Superior temporal gyrus (tissue), 1 donor: ENCODE results near the gene TLR10.
"Not testable (repeated sequence)": the region's sequence is repeated elsewhere in the genome, so short reads cannot be mapped to it uniquely, and the experiment has no call there.

Source experiments
- DNase-seq: peaks from one replicate; pipeline ENCODE4 v3.0.0-alpha.2; 2016; ENCODE audit errors: extremely low spot score

TLR10 gene

GRCh38 chr4:38802561-38803355, 20.0 kb upstream of the TLR10 start:
- DNase-seq: no peak

DNA sequence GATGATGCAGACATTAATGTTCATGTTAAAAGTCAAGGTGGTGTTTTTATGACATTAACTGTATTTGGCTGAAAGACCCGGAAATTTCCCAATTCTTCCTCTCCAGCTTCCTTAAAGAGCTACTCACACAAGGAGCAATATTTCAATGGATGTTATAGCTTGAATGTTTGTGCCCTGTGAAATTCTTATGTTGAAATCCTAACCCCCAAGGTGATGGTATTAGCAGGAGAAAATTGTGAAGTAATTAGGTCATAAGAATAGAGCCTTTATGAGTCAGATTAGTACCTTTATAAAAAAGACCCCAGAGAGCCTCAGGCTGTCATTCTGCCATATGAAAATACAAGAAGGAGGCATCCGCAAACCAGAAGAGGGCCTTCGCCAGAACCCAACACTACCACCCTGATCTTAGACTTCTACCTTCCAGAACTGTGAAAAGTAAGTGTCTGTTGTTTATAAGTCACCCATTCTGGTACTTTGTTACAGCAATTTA, 18.2 kb upstream of the TLR10 start:
- DNase-seq: no peak

- no peak for DNase-seq
Measured at GRCh38 chr4:38800366-38800765, 17.6 kb upstream of the TLR10 start.

DNA sequence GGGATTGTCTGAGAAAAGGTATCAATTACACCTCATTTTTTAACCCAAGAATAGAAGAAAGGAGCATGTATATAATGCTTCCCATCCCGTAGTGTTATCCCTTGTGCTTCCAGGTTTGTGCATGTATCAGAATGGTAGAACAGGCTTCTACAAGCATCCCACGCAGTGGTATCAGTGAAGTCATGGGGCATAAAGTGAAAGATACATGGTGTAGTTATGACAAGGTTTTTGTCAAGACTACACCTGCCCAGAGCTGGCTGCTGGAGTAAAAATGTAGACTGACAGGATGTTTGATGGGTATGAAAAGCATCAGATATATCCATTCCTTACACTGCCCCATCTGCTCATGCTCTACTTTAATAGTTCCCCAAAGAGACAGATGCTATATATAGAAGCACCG, 12.3 kb upstream of the TLR10 start:
- DNase-seq: no peak

GRCh38 chr4:38794051-38794450, 11.3 kb upstream of the TLR10 start:
- no peak for DNase-seq

DNA sequence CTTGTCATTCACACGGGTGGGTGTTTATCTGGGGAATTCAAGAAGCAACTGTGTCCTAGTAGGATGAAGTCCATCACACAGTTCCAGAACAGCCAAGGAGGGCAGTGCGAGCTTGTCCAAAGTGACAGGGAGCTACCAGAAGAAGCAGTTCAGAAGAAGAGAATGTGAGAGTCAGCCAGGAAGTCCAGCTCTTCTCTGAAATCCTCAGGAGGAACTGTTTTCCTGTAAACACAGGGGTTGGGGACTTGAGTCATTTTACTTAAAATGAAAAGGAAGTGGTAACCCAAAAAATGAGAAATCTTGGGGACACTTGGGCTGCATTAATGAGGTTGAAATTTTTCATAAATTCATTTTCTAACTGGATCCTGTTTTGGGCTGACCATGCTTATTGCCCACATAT, 8.2 kb upstream of the TLR10 start:
- DNase-seq: no peak

DNA sequence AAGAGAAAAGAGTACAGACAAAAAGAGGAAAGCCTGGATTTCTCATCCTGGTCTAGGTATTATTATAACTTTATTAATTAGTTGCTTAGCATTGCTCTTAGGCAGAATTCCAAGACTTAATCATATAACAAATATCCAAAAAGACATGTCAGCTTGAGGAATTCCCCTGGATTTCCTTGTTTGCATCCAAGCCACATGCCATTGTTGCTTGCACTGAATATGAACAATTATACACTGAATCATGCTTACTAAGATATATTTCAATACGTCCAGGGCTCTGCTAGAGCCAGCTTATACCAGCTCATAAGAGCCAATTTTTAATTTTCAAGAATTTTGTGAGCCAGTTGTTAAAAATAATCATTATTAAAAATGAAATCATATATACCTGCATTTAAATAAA, 5.5 kb upstream of the TLR10 start:
- no peak for DNase-seq

DNA sequence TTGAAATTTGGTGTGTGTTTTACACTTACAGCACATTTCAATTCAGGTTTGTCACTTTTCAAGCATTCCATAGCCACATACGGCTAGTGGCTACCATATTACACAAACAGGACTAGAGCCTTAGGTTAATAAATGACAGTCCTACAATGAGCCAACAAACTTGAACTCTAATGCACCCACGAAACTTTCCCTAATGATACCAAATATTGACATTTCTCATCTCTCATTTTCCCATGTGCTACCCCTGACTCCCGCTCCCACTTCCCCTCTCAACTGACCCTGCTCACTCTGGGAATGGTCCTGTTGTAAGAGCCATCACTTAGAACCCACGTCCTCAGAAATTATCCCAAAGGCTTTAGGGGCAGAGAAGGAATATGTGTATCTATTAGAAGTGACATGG, 4.9 kb upstream of the TLR10 start:
- DNase-seq: no peak

DNA sequence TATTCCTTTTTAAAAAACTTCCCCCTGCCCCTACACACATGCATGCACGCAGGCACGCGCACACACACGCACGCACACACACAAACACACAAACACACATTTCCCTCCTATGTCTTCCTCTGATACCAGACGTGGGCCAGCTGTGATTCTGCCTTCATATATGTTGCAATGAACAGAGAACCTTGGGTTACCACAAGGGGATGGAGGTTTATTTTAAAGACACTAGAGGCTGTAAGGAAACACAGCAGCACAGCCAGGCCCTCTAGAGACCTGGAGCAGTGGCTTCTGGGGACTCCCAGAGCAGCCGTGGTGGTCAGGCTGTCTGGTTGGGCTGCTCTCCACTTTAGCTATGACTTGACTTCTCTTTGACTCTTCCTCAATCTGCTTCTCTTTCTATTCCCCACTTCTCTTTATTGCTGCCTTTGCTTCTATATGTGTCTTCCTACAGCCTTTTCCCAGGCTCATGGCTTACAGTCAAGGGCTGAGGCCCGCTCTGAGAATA, 3.2 kb upstream of the TLR10 start:
- DNase-seq: no peak

DNA sequence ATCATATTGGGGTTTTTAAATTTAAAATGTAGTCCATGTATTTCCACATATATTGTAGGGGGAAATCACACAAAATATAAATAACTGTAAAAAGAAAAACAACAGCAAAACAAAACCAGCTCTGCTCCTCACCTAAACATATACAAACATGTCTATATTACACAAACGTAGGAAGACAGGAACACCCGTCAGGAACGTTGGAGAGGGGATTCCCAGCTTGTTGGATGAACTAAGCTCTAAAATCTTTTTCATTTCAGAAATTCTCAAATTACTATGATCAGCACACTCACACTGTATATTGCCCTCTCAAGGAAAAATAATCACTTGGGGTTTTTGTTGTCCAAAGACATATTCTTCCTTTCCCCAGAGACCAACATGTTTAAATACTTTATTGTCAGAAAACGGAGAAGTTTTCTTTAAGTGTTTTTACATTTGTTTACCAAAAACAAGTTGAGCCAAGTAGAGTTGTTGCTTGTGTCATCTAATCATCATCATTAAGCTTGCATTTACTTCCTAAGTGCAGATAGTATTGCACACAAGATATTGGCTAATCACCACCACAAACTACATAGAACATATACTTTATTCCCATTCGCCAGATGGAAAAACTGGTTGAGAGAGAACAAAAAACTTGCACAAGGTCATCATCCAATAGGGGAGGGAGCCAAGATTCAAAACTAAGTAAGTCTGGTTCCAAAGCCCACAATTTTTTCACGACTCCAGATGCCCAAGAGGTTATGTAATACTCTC, 2.4 kb upstream of the TLR10 start:
- DNase-seq: no peak

GRCh38 chr4:38784141-38784540, 1.4 kb upstream of the TLR10 start:
- DNase-seq: no peak

- no peak for DNase-seq
Measured at GRCh38 chr4:38783109-38783460, 295 bp upstream of the TLR10 start.

DNA sequence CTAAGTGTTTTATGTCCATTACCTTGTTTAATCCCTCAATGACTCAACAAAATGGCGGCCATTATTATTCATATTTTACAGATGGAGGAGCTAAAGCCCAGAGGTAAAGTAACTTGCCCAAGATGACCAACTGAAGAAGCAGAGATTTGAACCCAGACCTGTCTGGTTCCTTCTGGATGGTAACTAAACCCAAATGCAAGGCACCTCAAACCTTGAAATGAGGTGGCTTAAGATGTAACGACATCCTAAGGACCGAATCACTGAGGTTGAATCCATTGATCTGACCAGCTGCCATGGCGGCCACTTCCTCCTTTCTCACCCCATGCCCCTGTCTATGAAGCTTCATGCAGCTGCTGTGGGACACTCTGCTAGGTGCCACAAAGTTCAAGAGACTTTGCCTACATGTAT, 932 bp downstream of the TLR10 start:
- DNase-seq: no peak

DNA sequence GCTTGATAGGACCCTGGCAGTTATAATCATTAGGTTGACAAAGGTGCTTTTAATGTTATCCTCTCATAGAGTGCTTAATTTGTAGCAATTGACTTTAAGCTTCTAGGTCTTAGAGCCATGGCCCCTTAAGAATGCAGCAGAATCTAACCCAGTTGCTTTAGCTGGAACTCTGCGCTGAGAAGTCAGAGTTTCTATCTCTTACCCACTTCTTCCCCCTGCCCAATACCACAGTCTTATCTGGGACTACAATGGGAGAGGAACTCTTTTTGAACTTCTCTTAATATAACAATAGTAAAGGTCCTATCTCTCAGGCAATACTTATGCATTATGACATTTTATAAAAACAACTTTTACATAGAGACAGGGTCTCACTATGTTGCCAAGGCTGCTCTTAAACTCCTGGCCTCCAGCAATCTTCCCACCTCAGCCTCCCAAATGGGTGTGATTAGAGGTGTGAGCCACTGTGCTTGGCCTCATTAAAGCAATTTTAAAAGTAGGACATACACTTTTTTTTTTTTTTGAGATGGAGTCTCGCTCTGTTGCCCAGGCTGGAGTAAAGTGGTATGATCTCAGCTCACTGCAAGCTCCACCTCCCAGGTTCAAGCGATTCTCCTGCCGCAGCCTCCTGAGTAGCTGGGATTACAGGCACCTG, 1.8 kb downstream of the TLR10 start:
- DNase-seq: no peak

- no peak for DNase-seq
Measured at GRCh38 chr4:38779790-38780189, 3.0 kb downstream of the TLR10 start.

- not testable (repeated sequence) for DNase-seq
Measured at GRCh38 chr4:38777925-38778324, 4.9 kb downstream of the TLR10 start.

DNA sequence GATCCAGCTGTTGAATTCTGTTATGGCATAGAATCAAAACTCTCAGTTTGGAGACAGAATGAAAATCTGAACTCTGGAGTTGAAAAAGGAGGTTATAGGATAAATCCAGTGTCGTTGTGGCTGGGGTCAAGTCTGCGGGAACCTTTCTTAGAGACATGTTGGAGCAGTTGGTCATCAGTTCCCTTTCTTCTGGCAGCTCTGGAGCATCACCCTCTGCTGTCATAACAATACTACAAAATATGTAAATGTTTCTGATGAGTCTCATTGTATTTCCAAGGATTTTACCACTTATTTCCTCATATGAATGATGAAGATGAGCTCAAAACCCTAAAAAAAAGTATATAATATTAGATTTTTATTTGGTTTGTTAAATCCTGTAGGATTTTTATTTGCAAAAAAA, 7.5 kb downstream of the TLR10 start:
- DNase-seq: no peak

DNA sequence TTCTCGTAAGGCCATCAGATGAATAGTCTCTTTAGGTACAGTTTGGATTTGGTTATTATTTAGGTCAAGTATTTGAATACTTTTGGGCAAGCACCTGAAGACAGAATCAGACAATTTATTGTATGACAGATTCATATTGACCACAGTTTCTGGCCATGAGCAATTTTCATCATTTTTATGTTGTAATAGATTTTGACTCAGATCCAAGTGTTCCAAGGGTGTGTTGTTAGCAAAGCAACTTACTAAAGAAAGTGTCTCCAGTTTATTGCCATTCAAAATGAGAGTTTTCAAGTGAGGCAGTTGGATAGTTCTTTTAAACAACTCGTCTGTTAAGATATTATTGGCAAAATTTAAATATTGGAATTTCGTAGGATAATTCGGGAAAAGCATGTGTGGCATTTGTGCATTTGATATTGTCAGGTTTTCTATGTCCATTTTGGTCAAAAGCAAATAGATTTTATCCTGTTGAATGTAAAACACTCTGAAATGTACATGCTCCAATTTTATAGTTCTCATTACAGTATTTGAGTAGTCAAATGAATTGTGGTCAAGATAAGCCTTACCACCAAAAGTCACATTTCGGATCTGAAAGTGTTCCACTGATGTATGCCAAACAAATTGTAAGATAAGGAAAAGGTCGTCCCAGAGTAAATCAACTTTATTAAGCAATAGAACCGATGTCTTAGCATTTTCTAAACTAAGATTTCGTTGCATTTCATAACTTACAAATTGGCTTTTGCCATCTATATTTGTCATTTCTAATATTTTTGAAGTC, 8.4 kb downstream of the TLR10 start:
- DNase-seq: no peak

- not testable (repeated sequence) for DNase-seq
Measured at GRCh38 chr4:38770281-38770680, 12.5 kb downstream of the TLR10 start.

- DNase-seq: no peak
Measured at GRCh38 chr4:38769857-38770256, 12.9 kb downstream of the TLR10 start.

- DNase-seq: no peak
Measured at GRCh38 chr4:38769441-38769840, 13.3 kb downstream of the TLR10 start.

DNA sequence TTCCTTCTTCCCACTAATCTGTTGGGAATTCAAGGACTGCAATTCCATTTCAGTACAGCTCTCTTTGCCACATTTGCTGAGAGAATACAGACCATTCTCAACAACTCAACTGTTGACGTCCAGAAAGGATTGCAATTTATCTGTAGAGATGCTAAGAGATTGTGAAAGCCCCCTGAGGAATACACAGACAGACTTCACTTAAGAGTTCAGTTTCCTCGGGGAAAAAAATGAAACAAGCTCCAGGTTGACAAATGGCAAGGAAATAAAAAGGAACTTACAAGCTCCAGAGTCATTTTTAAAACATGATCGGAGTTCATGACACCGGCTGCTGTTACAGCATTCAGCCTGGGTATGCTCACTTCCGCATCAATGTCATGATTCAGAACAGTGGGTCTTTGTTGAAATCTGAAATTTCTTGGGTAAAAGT, 13.8 kb downstream of the TLR10 start:
- no peak for DNase-seq
